KMS-11 (cell line): ENCODE results near the gene NCOA1.

ENCODE experiments used
- H2AFZ ChIP-seq: fragments of 200-600 bp; sonication (generic); 2 replicates; pipeline ENCODE4 v1.6.1; 2016; ENCODE audit warnings: antibody characterized with exemption, mixed run types, low read depth
- H3K27ac ChIP-seq: fragments of 200-600 bp; sonication (generic); 2 replicates; pipeline ENCODE4 v1.6.1; 2016; ENCODE audit warnings: mild to moderate bottlenecking, mixed run types
- H3K27me3 ChIP-seq: fragments of 200-600 bp; sonication (generic); 2 replicates; pipeline ENCODE4 v1.6.1; 2017; ENCODE audit warnings: mild to moderate bottlenecking, low read depth, mixed run types, moderate library complexity; ENCODE audit not compliant: insufficient read depth
- H3K36me3 ChIP-seq: fragments of 200-600 bp; sonication (generic); 2 replicates; pipeline ENCODE4 v1.6.1; 2017; ENCODE audit warnings: mild to moderate bottlenecking, mixed run types; ENCODE audit not compliant: insufficient read depth
- H3K4me1 ChIP-seq: fragments of 200-600 bp; sonication (generic); 2 replicates; pipeline ENCODE4 v1.6.1; 2016; ENCODE audit warnings: mild to moderate bottlenecking, low read depth, mixed run types; ENCODE audit not compliant: poor library complexity, severe bottlenecking
- H3K4me2 ChIP-seq: fragments of 200-600 bp; sonication (generic); 2 replicates; pipeline ENCODE4 v1.7.0; 2016; ENCODE audit warnings: mild to moderate bottlenecking, mixed run types
- H3K4me3 ChIP-seq: fragments of 200-600 bp; sonication (generic); IDR thresholded peaks from 2 replicates; pipeline ENCODE4 v1.6.1; 2017; ENCODE audit warnings: low read depth, low read length, mixed read lengths; ENCODE audit not compliant: insufficient read depth
- H3K79me2 ChIP-seq: fragments of 200-600 bp; sonication (generic); 2 replicates; pipeline ENCODE4 v1.6.1; 2016; ENCODE audit warnings: low read depth, mixed run types; ENCODE audit not compliant: insufficient read depth
- H3K9ac ChIP-seq: fragments of 200-600 bp; sonication (generic); 2 replicates; pipeline ENCODE4 v1.6.1; 2016; ENCODE audit warnings: mild to moderate bottlenecking, mixed run types
- H4K20me1 ChIP-seq: fragments of 200-600 bp; sonication (generic); 2 replicates; pipeline ENCODE4 v1.6.1; 2016; ENCODE audit warnings: mild to moderate bottlenecking, mixed run types; ENCODE audit not compliant: insufficient read depth
- CTCF ChIP-seq: fragments of 200-600 bp; sonication (generic); conservative IDR thresholded peaks from 2 replicates; pipeline ENCODE4 v1.6.1; 2017; ENCODE audit warnings: low read depth, mild to moderate bottlenecking, antibody characterized with exemption, low read length, moderate library complexity, mixed read lengths

Gene NCOA1

GRCh38 chr2:24721470-24721869 is 230.4 kb downstream of the NCOA1 start:
- no peak overlapping the region for H2AFZ ChIP-seq
- H3K4me2 ChIP-seq = no peak overlapping the region
- no peaks in the 10 kb centered on the region for H3K27me3 ChIP-seq
- H3K27ac ChIP-seq = no peak overlapping the region
- TF ChIP-seq CTCF = no peak
- H3K4me1 ChIP-seq = peaks cover 15% of the 10 kb centered on the region
- no peak overlapping the region for H3K4me3 ChIP-seq
- H3K79me2 ChIP-seq = no peaks in the 10 kb centered on the region
- no peak overlapping the region for H3K9ac ChIP-seq
- H4K20me1 ChIP-seq = no peaks in the 10 kb centered on the region
- no peaks in the 10 kb centered on the region for H3K36me3 ChIP-seq

- H3K4me3 ChIP-seq = no peak overlapping the region
- no peaks in the 10 kb centered on the region for H4K20me1 ChIP-seq
- no peak for TF ChIP-seq CTCF
- no peaks in the 10 kb centered on the region for H3K27me3 ChIP-seq
- H3K9ac ChIP-seq = no peak overlapping the region
- H3K27ac ChIP-seq = no peak overlapping the region
- no peak overlapping the region for H3K4me2 ChIP-seq
- H2AFZ ChIP-seq = no peak overlapping the region
- H3K36me3 ChIP-seq = no peaks in the 10 kb centered on the region
- H3K79me2 ChIP-seq = no peaks in the 10 kb centered on the region
- H3K4me1 ChIP-seq = peaks cover 15% of the 10 kb centered on the region
Observed at GRCh38 chr2:24722141-24722790, 231.2 kb downstream of the NCOA1 start.

- Histone ChIP-seq H3K4me1 (peaks cover 24% of the 10 kb centered on the region), H2AFZ (no peak overlapping the region), H3K36me3 (no peaks in the 10 kb centered on the region), H3K4me3 (no peak overlapping the region), H3K4me2 (no peak overlapping the region), H3K27me3 (no peaks in the 10 kb centered on the region), H4K20me1 (no peaks in the 10 kb centered on the region), H3K9ac (no peak overlapping the region), H3K27ac (no peak overlapping the region), H3K79me2 (no peaks in the 10 kb centered on the region)
- TF ChIP-seq CTCF = no peak
Observed at GRCh38 chr2:24723191-24723590, 232.1 kb downstream of the NCOA1 start.

GRCh38 chr2:24723665-24724064 is 232.6 kb downstream of the NCOA1 start:
- H3K4me1 ChIP-seq = peaks cover 29% of the 10 kb centered on the region
- H3K4me3 ChIP-seq = no peak overlapping the region
- no peaks in the 10 kb centered on the region for H3K79me2 ChIP-seq
- no peak overlapping the region for H3K4me2 ChIP-seq
- H3K9ac ChIP-seq = no peak overlapping the region
- no peak overlapping the region for H2AFZ ChIP-seq
- no peaks in the 10 kb centered on the region for H3K27me3 ChIP-seq
- H4K20me1 ChIP-seq = no peaks in the 10 kb centered on the region
- H3K36me3 ChIP-seq = no peaks in the 10 kb centered on the region
- no peak for TF ChIP-seq CTCF
- no peak overlapping the region for H3K27ac ChIP-seq
